ENCODE data around the gene ZHX3.

The ZHX3 gene

DNA sequence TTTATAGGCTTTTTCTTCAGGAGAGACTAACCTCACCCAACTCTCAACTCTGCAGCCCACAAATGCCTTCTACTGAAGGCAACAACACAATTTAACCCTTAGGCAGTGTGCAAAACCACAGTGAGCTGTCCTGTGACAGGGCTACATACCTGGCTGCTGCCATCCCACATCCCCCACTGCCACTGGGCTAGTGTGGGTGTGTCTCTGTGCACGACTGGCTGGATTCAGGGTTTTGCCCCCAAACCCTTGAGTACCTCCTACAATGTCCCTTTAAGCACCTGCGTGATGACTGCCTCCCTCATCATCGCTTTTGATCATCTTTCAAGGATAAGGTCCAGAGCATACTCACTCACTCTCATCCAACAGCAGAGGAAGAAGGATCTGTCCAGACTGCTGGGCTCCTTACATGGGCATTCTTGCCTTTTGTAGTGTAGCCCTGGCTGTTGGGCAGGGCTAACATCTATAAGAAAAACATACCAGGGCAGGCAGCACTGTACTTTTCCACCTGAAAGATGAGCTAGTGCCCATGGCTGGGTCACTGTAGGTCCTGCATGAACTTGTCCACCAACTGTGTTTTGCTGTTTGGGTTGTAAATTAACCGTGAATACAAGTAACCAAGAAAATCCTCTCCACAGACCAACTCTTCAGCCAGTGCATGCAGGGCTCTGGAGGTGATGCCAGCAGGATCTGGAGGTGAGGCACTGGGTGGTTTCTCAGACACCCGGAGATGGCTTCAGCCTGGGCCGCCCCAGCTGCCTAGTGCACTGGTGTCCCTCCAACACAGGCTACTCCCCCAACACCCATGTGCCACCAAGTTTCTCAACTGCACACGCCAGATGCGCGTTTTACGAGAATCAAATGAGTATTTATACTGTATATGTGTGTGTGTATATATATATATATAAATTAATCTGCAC is 135.0 kb downstream of the ZHX3 start:
- no peak for DNase-seq

DNA sequence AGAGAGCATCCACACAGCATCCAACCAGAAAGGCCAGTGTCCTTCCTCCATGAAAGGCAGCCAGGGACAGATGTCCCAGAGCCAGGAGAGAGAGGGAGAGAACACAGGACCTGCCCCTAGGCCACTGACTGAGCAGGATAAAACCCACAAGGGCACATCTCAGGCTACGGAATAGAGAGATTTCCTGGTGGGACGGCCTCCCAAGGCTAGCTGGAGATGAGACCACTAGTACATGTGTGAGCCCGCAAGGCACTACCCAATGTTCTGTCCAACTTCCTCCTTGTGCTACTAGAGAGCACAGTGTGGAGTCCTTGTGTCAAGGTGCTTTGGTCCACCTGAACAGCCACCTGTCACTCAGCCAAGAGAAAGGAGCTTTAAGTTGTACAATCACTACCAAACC is 136.0 kb downstream of the ZHX3 start:
- no peak for DNase-seq

DNA sequence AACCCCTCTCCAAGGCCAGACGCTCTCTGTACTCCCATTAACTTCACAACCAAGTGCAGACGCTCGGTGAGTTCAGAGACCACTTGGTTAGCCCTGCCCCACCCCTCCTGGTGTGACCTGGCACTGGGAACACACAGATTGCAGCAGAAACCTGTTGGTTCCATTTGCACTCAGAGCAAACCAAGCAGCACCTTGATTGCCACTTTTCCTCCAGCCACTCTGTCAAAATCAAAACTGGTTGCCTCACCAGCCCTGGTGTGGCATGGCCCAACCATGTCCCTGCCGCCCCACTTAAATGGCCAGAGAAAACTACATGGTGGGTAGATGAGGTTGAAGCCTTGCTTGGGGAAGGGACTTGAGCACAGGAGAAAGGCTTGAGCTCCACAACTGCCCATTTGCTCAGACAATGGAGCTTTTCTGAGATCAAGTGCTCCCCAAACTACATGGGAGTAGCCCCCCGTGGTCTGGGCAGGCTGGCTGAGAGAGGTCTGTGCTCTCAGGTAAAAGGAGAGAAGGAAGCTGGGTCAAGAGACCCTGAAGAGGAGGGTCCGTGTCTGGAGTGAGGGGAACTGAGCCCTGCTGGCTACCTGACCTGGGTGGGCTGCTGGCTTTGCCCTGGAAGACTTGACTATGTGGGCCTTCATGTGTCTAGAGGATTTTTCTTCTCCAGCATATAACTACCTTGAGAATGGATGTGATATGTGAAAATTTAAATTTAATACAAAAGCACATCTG is 136.8 kb downstream of the ZHX3 start:
- DNase-seq: no peak

DNA sequence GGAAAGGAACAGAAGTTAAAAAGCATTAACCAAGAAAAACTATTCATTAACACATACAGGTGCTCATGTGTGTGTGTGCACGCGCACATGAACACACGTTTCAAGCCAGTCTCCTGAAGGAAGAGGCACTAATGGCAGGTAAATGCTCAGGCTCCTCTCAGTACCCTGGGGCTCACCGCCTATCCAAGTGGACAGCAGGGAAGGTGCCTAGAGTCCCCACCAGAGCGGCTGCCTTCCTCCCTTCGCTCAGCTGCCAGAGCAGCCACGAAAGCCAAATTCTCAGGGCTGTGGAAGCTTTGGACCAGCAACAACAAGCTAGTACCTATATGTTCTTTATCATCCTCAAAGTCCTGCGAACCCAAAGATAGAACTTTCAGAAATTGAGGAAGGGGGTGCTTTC is 137.6 kb downstream of the ZHX3 start:
- no peak for DNase-seq

DNA sequence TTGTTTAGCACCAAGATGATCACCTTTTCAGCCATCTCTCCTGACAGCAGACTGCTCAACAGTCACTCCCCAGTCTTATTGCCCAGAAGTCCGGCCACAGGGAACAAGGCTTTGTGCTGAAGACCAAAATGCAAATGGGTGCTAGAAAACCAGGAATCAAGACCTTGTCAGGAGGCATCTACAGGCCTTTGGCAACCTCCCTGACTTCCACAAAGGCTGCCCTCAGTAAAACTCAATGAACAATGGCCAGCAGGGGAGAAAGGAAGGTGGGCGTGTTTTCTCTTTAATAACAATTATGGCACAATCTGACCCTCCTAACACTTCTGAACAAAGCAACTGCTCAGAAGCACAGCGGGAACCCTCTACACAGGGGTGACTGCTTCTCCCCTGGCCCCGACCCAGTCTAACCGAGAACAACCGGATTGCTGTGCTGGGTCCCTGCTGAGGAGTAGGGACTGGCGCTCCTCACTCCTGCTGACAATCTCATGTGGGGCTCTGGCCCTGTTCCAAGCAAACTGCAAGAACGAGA is 138.6 kb downstream of the ZHX3 start:
- DNase-seq: no peak

DNA sequence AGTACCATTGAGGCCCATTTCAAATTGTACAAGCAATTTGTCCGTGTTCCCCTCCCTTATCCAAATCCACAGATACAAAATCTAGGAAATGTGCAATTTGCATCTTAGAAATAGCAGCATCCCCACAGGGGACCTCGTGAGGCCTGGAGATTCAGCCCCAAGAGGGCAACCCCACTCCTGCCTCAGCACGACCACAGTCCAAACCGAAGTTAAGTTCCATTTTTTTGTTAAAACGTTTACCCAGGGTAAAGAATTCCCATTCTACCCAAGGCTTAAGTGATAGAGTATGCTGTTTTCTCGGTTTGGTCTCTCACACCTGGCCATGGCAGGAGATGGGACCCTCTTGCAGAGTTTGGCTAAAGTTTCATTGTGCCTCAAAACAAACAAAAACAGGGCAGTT is 139.0 kb downstream of the ZHX3 start:
- DNase-seq: no peak

DNA sequence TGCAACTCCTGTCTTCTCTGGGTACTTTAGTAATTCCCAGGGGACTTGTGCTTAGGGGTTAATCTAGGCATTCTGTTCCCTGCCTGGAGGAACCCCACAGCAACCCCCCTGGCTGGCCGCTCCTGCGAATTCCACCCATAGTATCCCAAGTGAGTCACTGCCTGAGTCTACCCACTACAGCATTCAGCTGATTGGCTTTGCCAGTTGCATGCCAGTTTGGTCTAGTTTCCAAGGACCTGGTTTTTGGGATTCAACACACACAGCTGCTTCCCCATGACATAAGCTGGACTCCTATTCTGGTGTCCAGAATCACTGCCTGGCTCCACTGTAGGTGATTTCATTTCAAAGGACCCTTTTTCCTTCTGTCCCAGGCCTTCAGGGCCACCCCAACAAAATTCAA is 139.9 kb downstream of the ZHX3 start:
- no peak for DNase-seq

DNA sequence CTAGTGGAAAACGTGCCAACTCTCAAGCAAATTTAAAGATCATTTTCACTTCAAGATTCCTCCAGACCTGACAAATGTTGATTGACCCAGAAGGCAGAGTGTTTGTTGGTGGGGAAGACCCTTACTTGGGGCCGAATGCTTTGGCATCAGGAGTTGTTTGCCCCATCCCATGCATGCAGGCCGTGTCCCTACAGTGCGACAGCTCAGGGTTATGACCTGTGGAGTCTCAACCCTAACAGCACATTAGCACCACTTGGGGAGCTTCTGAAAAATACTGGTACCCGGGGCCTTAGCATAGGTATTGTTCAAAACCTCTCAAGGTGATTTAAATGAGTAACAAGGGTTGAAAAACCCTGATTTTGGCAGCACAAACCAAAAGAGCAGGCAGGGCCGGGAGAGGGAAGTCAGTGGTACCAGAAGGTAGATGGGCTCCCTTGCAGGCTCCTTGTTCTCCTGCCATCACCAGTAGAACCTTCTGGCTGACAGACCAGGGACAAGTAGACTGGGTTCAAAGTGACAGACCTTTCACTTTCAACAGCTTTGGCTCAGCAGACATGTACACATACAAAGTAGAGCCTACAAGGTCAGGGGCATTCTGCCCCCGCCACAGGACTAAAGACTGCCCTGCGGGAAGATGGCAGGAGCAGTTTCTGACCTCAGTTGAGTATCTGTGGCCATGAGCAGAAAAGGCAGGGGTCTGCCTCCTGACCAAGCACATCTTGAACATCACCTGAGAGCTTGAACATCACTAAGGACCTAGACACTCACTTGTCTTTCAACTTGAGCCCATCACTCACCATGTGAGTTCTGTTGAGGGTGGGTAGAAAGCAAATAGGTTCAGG is 140.6 kb downstream of the ZHX3 start:
- DNase-seq: no peak

DNA sequence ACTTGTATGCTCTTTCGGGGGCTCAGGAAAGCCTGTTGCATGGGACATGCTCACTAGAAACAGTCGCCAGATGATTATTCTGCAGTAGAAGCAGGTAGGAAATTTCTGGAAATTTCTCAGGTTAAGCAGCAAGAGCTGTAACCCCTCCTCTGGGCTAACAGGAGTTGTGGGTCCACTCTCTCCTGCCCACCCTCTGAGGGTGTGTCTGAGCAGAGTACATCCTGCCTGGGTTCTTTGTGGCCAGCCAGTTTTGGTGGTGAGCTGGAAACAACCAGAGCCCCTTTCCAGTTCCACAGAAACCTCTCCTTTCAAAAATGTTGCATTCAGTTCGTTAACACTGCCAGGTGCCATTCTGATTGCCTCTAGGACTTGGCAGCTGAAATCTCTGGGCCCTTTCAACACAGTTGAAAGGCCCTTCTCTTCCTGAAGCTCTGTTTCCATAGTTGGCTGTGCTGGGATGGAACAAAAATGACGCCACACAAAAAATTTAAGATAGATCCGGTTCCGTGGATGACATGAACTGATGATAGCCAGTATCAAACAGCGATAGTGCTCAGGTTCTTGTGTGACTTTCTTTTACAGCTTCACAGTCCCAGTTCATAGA is 141.7 kb downstream of the ZHX3 start:
- no peak for DNase-seq

DNA sequence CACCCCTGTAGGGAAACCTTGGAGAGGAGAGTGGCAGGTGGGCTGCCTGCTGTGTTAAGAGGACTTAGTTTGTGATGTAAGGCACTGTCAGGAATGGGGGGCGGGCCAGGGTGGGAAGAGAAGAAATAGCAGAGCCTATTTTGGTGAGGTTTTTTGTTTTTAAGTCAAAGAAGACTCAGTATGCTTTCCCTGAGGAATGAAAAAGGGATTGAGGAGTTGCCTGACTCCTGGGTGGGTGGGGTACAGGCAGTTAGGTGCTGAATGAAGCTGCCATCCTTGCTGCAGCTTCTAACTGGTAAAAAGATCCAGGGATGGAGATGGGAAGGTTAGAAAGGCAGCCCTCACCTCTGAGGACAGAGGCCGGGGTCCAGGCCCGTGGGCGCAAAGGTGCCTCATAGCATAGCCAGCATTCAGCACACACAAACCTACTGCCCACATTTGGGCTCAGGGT is 142.3 kb downstream of the ZHX3 start:
- DNase-seq: no peak

DNA sequence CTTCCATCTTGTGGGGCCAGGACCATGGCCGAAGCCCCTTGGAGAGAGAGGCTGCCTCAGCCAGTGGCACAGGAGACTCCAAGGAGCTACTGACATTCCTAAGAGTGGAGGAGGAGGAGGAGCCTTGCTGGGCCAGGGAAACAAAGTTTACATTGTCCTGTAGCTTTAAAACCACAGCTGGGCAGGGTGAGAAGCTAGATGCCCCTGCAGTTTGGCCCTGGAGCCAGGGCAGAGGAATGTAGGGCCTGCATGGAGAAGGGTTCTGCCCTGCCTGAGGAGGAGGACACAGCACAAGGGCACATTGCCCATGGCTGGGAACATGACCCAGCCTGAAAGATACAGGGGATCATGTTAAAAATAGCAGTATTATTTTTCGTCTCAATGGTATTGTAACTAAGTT is 142.7 kb downstream of the ZHX3 start:
- DNase-seq: no peak

DNA sequence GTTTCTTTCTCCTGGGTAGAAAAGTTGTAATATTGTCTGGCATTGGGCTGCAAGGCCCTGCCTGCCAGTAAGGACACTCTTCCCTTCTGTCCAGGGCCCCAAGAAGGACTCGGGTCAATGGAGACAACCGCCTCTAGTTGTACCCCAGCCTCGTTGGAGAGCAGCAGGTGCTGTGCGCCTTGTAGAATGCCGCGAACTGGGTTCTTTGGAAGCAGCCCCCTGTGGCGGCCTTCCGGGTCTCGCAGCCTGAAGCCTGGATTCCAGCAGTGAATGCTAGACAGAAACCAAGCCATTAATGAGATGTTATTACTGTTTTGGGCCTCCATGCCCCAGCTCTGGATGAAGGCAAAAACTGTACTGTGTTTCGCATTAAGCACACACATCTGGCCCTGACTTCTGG is 143.2 kb downstream of the ZHX3 start:
- DNase-seq: no peak

DNA sequence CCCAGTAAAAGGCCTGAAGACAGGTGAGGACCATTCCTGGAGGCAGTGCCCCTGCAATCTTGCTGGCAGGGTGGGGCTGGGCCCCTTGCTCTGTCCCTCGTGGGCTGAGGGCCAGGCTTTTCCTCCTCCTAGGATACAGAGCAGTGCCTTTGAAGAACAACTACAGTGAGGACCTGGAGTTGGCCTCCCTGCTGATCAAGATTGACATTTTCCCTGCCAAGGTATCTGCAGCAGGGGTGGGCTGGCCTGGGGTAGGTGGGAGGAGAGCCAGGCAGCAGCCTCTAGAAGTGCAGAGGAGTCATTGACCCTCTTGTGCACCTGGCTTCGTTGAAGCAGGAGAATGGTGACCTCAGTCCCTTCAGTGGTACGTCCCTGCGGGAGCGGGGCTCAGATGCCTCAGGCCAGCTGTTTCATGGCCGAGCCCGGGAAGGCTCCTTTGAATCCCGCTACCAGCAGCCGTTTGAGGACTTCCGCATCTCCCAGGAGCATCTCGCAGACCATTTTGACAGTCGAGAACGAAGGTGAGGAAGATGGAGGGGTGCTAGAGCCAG is 143.7 kb downstream of the ZHX3 start:
- DNase-seq: no peak

DNA sequence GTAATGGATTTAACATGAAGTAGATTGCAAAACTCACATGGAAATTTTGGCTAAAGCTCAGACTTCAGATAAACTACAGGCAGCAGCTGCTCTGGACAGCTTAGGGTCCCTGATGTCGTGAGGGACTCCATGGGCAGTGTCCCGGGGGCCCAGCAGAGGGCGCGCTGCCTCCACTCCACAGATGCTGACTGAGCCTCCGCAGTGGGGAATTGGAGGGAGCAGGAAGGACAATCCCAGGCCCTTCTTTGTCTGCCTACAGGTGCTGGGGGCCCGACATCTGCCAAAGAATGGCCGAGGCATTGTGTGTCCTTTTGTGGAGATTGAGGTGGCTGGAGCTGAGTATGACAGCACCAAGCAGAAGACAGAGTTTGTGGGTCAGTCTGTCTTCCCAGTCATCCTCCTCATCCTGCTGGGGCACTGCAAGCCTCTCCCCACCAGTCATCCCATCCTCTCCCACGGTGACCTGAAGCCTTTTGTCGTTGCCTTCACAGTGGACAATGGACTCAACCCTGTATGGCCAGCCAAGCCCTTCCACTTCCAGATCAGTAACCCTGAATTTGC is 144.3 kb downstream of the ZHX3 start:
- peak; percentile 60 for DNase-seq

DNA sequence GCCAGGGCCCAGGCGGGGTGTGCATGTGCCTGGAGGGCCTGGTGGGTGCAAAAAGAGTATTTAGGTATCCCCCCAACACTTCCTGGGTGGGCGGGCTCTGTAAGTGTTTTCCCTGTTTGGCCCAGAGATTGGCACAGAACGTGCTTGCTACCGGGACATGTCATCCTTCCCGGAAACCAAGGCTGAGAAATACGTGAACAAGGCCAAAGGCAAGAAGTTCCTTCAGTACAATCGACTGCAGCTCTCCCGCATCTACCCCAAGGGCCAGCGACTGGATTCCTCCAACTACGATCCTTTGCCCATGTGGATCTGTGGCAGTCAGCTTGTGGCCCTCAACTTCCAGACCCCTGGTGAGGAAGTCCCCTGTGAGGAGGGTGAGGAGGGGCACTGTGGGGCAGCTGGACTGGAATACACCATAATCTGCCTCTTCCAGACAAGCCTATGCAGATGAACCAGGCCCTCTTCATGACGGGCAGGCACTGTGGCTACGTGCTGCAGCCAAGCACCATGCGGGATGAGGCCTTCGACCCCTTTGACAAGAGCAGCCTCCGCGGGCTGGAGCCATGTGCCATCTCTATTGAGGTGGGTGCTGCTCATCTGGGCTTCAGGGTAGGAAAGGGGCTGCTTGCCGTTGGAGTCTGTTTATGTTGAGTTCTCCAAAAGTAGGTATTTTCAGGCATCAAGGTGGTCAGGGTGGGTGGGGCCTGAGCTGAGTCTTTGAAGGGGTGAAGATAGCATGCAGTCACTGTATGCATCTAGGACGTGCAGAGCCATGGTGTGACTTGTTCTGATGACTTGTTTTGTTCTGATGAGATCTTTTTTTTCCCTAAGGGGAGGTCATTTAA is 145.0 kb downstream of the ZHX3 start:
- DNase-seq: no peak

DNA sequence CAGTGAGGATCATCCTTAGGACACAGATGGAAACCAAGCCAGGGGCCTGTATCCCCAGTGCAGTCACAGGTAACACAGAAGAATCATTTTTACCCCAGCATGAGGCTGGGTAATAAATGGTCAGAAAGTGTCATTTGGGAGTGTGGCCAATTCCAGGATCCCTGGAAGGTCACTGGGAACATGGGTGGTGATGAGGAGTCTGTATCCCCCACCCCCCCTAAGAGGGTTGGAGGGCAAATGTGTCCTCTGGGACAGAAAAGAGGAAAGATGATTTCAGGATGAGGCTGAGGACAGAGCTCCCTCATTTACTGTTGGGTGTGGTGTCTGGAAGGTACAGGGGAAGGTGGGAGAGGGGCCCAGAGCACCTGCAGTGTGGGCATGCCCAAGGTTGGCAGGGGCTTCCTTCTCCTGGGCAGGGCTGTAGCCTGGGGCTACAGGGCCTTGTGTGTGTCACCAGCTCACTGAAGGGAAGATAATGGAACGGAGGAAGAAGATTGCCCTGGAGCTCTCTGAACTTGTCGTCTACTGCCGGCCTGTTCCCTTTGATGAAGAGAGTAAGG is 145.7 kb downstream of the ZHX3 start:
- no peak for DNase-seq

DNA sequence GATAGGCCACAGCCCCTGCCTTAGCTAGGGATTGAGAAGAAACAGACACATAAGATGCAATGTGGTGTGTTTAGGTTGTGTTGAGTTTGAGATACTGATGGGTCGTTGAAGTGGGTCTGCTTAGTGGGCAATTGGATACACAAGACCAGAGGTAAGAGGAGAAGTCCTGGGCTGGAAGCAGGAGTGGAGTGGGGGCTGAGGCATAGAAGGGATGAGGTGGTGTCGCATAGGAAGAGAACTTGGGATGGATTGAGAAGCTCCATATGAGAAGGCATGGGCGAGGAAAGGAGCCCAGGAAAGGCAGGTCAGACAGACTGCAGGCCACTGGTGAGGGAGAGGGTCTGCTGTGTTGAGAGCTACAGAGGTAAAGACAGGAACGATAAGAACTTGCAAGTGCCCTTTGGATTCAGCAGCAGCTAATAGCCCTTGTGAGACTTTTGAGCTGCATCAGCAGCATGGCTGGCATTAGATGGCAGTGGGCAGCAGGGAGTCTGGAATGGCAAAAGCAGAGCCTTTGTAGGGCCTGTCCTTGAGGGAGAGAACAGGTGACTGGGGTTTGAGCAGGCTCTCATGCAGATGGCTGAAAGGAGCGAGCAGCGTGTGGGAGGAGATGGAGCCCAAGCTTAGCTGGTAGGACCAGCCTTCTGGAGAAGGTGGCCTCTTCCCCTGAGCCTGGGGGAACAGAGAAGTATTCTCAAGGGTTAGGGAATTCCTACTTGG is 147.0 kb downstream of the ZHX3 start:
- DNase-seq: no peak

DNA sequence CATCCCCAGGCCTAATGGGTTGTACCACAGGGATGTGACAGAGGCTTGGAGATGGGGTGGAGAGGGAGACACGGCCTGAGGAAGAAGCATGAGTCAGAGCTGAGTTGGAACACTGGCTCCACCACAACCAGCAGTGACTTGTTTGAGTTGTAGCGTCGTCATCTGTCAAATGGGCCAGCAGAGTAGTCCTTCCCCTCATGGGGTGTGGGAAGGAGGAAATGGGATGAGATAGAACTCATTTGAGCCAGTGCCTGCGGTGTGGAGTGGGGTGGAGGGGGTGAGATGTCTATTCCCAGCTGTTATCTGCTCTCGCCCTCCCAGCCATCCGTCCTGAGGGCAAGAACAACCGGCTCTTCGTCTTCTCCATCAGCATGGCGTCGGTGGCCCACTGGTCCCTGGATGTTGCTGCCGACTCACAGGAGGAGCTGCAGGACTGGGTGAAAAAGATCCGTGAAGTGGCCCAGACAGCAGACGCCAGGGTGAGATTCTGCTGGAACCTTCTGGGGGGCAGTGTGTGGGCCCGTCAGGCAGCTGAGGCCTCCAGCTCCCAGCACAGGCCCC is 147.7 kb downstream of the ZHX3 start:
- DNase-seq: no peak

DNA sequence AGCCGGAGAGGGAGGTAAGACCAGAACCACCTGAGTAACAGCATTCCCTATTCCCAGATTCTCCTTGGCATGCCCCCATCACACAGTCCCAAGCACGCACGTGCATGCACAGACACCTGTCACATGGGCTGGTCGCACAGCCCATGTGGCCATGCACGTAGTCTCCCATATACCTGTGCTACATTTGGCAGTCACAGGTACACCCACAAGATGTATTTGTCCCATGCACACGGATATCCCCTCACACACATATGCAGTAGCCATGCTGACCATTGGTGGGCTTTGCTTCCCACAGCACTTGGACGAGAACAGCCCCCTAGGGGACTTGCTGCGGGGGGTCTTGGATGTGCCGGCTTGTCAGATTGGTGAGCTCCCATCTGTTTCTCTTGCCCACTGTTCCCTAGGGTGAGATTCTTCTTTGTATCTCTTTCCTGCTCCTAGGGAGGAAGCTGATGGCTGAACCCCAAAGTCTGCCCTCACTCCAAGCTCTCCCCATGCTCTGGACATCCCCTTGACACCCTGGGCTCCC is 148.3 kb downstream of the ZHX3 start:
- DNase-seq: no peak
